SU-DHL-6 (cell line): ENCODE results near the gene SH3BP5L.

Source experiments
- H2AFZ ChIP-seq: fragments of 200-600 bp; sonication (generic); 2 replicates; pipeline ENCODE4 v1.6.1; 2014; ENCODE audit warnings: low read depth, mild to moderate bottlenecking, moderate library complexity, mixed read lengths, antibody characterized with exemption, low read length; ENCODE audit not compliant: severe bottlenecking
- H3F3A ChIP-seq: fragments of 200-600 bp; shearing (Covaris generic); 2 replicates; pipeline ENCODE4 v1.6.0; 2016; ENCODE audit warnings: antibody characterized with exemption, mild to moderate bottlenecking; ENCODE audit not compliant: insufficient read depth
- H3K27ac ChIP-seq: fragments of 200-600 bp; sonication (generic); 2 replicates; pipeline ENCODE4 v1.5.1; 2016; ENCODE audit warnings: low read depth, mild to moderate bottlenecking, low read length, moderate library complexity, mixed read lengths
- H3K27me3 ChIP-seq: fragments of 200-600 bp; sonication (generic), shearing (Covaris generic); 2 replicates; pipeline ENCODE4 v1.6.0; 2014; ENCODE audit warnings: mild to moderate bottlenecking, low read length
- H3K36me3 ChIP-seq: fragments of 200-600 bp; sonication (generic); 2 replicates; pipeline ENCODE4 v1.6.1; 2014; ENCODE audit warnings: mild to moderate bottlenecking, low read length, mixed read lengths
- H3K4me2 ChIP-seq: fragments of 300-600, 200-600 bp; shearing (Covaris generic), sonication (generic); 2 replicates; pipeline ENCODE4 v1.6.0; 2014; ENCODE audit warnings: low read length, low read depth, mild to moderate bottlenecking; ENCODE audit not compliant: poor library complexity, severe bottlenecking
- H3K4me3 ChIP-seq: fragments of 200-600 bp; sonication (generic); 2 replicates; pipeline ENCODE4 v1.5.1; 2014; ENCODE audit warnings: antibody characterized with exemption, low read length, mild to moderate bottlenecking, mixed read lengths; ENCODE audit not compliant: insufficient read depth, poor library complexity, severe bottlenecking
- H3K79me2 ChIP-seq: fragments of 200-600 bp; sonication (generic); 2 replicates; pipeline ENCODE4 v1.6.1; 2014; ENCODE audit warnings: mild to moderate bottlenecking, low read length, moderate library complexity; ENCODE audit not compliant: insufficient read depth
- H3K9ac ChIP-seq: fragments of 200-600 bp; sonication (generic); 2 replicates; pipeline ENCODE4 v1.7.0; 2014; ENCODE audit warnings: mild to moderate bottlenecking, low read length
- H3K9me2 ChIP-seq: fragments of 200-600 bp; sonication (generic); replicated peaks from 2 replicates; pipeline ENCODE4 v1.6.1; 2014; ENCODE audit warnings: low read length; ENCODE audit not compliant: insufficient read depth
- H3K9me3 ChIP-seq: fragments of 200-600 bp; sonication (generic); 2 replicates; pipeline ENCODE4 v1.6.1; 2014; ENCODE audit warnings: low read length, mixed read lengths; ENCODE audit not compliant: insufficient read depth
- H4K20me1 ChIP-seq: fragments of 200-600 bp; sonication (generic); 2 replicates; pipeline ENCODE4 v1.6.1; 2014; ENCODE audit warnings: low read depth, mild to moderate bottlenecking, antibody characterized with exemption, low read length, moderate library complexity, mixed read lengths
- CTCF ChIP-seq: fragments of 200-600 bp; sonication (generic); IDR thresholded peaks from one replicate; pipeline ENCODE4 v1.5.1; 2017; ENCODE audit warnings: antibody characterized with exemption, mild to moderate bottlenecking, low read length, moderate library complexity; ENCODE audit not compliant: insufficient read depth, poor library complexity, severe bottlenecking
- EZH2phosphoT487 ChIP-seq: fragments of 200-600 bp; sonication (generic), shearing (Covaris generic); conservative IDR thresholded peaks from 2 replicates; pipeline ENCODE4 v1.6.1; 2018; ENCODE audit warnings: mild to moderate bottlenecking, antibody characterized with exemption, low read length, moderate library complexity, mixed read lengths

Gene SH3BP5L

GRCh38 chr1:248825573-248825908 lies 174 bp downstream of the SH3BP5L start:
- Histone ChIP-seq H3F3A (0 out of 2 replicates have a peak, but pooled peaks cover 3% of the 10 kb centered on the region), H2AFZ (peak overlapping the region; percentile 82), H3K27ac (peak overlapping the region; percentile 84), H3K27me3 (no peaks in the 10 kb centered on the region), H3K9me3 (no peaks in the 10 kb centered on the region), H3K4me2 (peak overlapping the region; percentile 82), H3K9ac (peak overlapping the region; percentile 75), H3K36me3 (no peaks in the 10 kb centered on the region), H4K20me1 (no peaks in the 10 kb centered on the region), H3K9me2 (no peaks in the 10 kb centered on the region), H3K79me2 (peaks cover 44% of the 10 kb centered on the region), H3K4me3 (peak overlapping the region; percentile 94)
- TF ChIP-seq EZH2phosphoT487 (no peak), CTCF (no peak)

GRCh38 chr1:248825136-248825535 lies 579 bp downstream of the SH3BP5L start:
- 0 out of 2 replicates have a peak, but pooled peaks cover 3% of the 10 kb centered on the region for H3F3A ChIP-seq
- no peaks in the 10 kb centered on the region for H4K20me1 ChIP-seq

GRCh38 chr1:248824701-248825100 lies 1.0 kb downstream of the SH3BP5L start:
- peak overlapping the region; percentile 75 for H3K9ac ChIP-seq
- peak overlapping the region; percentile 94 for H3K4me3 ChIP-seq
- 0 out of 2 replicates have a peak, but pooled peaks cover 3% of the 10 kb centered on the region for H3F3A ChIP-seq
- no peak overlapping the region for H2AFZ ChIP-seq
- H3K79me2 ChIP-seq, result peaks cover 51% of the 10 kb centered on the region
- H3K27me3 ChIP-seq, result no peaks in the 10 kb centered on the region
- no peaks in the 10 kb centered on the region for H3K9me2 ChIP-seq
- no peak overlapping the region for H3K27ac ChIP-seq
- no peaks in the 10 kb centered on the region for H3K9me3 ChIP-seq
- peak overlapping the region; percentile 82 for H3K4me2 ChIP-seq
- TF ChIP-seq CTCF (no peak), EZH2phosphoT487 (no peak)
- no peaks in the 10 kb centered on the region for H4K20me1 ChIP-seq
- no peaks in the 10 kb centered on the region for H3K36me3 ChIP-seq

More at GRCh38 chr1:248825136-248825535, 579 bp downstream of the SH3BP5L start:
- Histone ChIP-seq H2AFZ (peak overlapping the region; percentile 82), H3K9me3 (no peaks in the 10 kb centered on the region), H3K9ac (peak overlapping the region; percentile 75), H3K27me3 (no peaks in the 10 kb centered on the region), H3K9me2 (no peaks in the 10 kb centered on the region), H3K27ac (no peak overlapping the region), H3K4me3 (peak overlapping the region; percentile 94), H3K4me2 (peak overlapping the region; percentile 82), H3K79me2 (peaks cover 48% of the 10 kb centered on the region), H3K36me3 (no peaks in the 10 kb centered on the region)
- TF ChIP-seq EZH2phosphoT487 (no peak), CTCF (no peak)
